Neural cell (in vitro differentiated cells): ENCODE measurements around the gene GABBR2. TPM values are rescaled to one million over a fixed set of nuclear protein-coding genes. Genes with fewer than 3 reads are reported as not detected.

Source experiments
- H2AFZ ChIP-seq: fragments of 200-600, 300-800 bp; sonication (generic), shearing (Covaris generic); 2 replicates; pipeline ENCODE4 v1.6.0; 2014; ENCODE audit warnings: low read depth, mild to moderate bottlenecking, antibody characterized with exemption, low read length, moderate library complexity
- H3F3A ChIP-seq: fragments of 200-600 bp; shearing (Covaris generic); 2 replicates; pipeline ENCODE4 v1.6.1; 2016; ENCODE audit warnings: mild to moderate bottlenecking, moderate library complexity, mixed read lengths, antibody characterized with exemption, low read length; ENCODE audit not compliant: insufficient read depth, poor library complexity, severe bottlenecking
- H3K27ac ChIP-seq: fragments of 200-600, 300-800 bp; sonication (generic), shearing (Covaris generic); 2 replicates; pipeline ENCODE4 v1.5.1; 2014; ENCODE audit warnings: mild to moderate bottlenecking, low read length, moderate library complexity
- H3K27me3 ChIP-seq: fragments of 300-800, 200-600 bp; sonication (generic), shearing (Covaris generic); 2 replicates; pipeline ENCODE4 v1.6.0; 2014; ENCODE audit warnings: mild to moderate bottlenecking, low read depth, low read length, moderate library complexity; ENCODE audit not compliant: insufficient read depth
- H3K36me3 ChIP-seq: fragments of 300-800, 200-600 bp; sonication (generic), shearing (Covaris generic); 2 replicates; pipeline ENCODE4 v1.5.1; 2014; ENCODE audit warnings: mild to moderate bottlenecking, antibody characterized with exemption, low read length, moderate library complexity; ENCODE audit not compliant: insufficient read depth
- H3K4me2 ChIP-seq: fragments of 300-800, 200-600 bp; sonication (generic), shearing (Covaris generic); 2 replicates; pipeline ENCODE4 v1.6.0; 2014; ENCODE audit warnings: mild to moderate bottlenecking, low read length
- H3K4me3 ChIP-seq: fragments of 300-800, 200-600 bp; sonication (generic), shearing (Covaris generic); 2 replicates; pipeline ENCODE4 v1.5.1; 2014; ENCODE audit warnings: mild to moderate bottlenecking, low read length, moderate library complexity
- H3K79me2 ChIP-seq: fragments of 200-600 bp; shearing (Covaris generic); replicated peaks from 2 replicates; pipeline ENCODE4 v1.6.0; 2014; ENCODE audit warnings: mild to moderate bottlenecking, low read length, moderate library complexity; ENCODE audit not compliant: insufficient read depth
- H3K9ac ChIP-seq: fragments of 300-800, 200-600 bp; sonication (generic), shearing (Covaris generic); 2 replicates; pipeline ENCODE4 v1.6.1; 2016; ENCODE audit warnings: mild to moderate bottlenecking, low read length, mixed read lengths
- H3K9me2 ChIP-seq: fragments of 200-600 bp; shearing (Covaris generic); 2 replicates; pipeline ENCODE4 v1.6.1; 2016; ENCODE audit warnings: mild to moderate bottlenecking, low read length, mixed read lengths; ENCODE audit not compliant: insufficient read depth
- H3K9me3 ChIP-seq: fragments of 200-600, 300-800 bp; sonication (generic), shearing (Covaris generic); 2 replicates; pipeline ENCODE4 v1.6.1; 2016; ENCODE audit warnings: mild to moderate bottlenecking, mixed run types, low read length, moderate library complexity, mixed read lengths
- H4K20me1 ChIP-seq: fragments of 200-600 bp; shearing (Covaris generic); 2 replicates; pipeline ENCODE4 v1.6.1; 2016; ENCODE audit warnings: mild to moderate bottlenecking, mixed run types; ENCODE audit not compliant: insufficient read depth
- EP300 ChIP-seq: fragments of 450-650 bp; conservative IDR thresholded peaks from 2 replicates; pipeline ENCODE4 v1.6.1; 2014; ENCODE audit warnings: antibody characterized with exemption, mild to moderate bottlenecking, moderate library complexity; ENCODE audit not compliant: poor library complexity, severe bottlenecking
- EZH2 ChIP-seq: fragments of 200-600, 300-800 bp; shearing (Covaris generic), sonication (generic); IDR thresholded peaks from 2 replicates; pipeline ENCODE4 v1.6.1; 2014; ENCODE audit warnings: antibody characterized with exemption, low read length, borderline replicate concordance, mild to moderate bottlenecking; ENCODE audit not compliant: insufficient read depth, poor library complexity, severe bottlenecking
- MXI1 ChIP-seq: fragments of 450-650 bp; conservative IDR thresholded peaks from 2 replicates; pipeline ENCODE4 v1.6.1; 2014; ENCODE audit warnings: antibody characterized with exemption, mild to moderate bottlenecking; ENCODE audit not compliant: poor library complexity, severe bottlenecking
- POLR2AphosphoS5 ChIP-seq: IDR thresholded peaks from 2 replicates; pipeline ENCODE4 v1.6.1; 2012
- RAD21 ChIP-seq: fragments of 450-650 bp; conservative IDR thresholded peaks from 2 replicates; pipeline ENCODE4 v1.6.1; 2014; ENCODE audit warnings: antibody characterized with exemption, mild to moderate bottlenecking, moderate library complexity
- SMC3 ChIP-seq: fragments of 450-650 bp; conservative IDR thresholded peaks from 2 replicates; pipeline ENCODE4 v1.6.1; 2014; ENCODE audit warnings: antibody characterized with exemption, mild to moderate bottlenecking, moderate library complexity; ENCODE audit not compliant: poor library complexity
- TAF1 ChIP-seq: IDR thresholded peaks from 2 replicates; pipeline ENCODE4 v1.6.1; 2012; ENCODE audit warnings: low read depth
- polyA plus RNA-seq: library from polyadenylated mRNA; depleted of rRNA; stranded (reverse); fragments of >200 nt; gene quantifications from 2 replicates; pipeline ENCODE4 v1.2.3, GENCODE V29; 2014
- TF ChIP-seq, protein P1 (sequence below): IDR thresholded peaks from 2 replicates; pipeline ENCODE4 v1.6.1; 2012; ENCODE audit warnings: borderline replicate concordance
- TF ChIP-seq, protein P2 (sequence below): fragments of 450-650 bp; IDR thresholded peaks from 2 replicates; pipeline ENCODE4 v1.5.1; 2014; ENCODE audit warnings: antibody characterized with exemption, mild to moderate bottlenecking, moderate library complexity; ENCODE audit not compliant: poor library complexity, severe bottlenecking

Gene GABBR2
- polyA plus RNA-seq, 1 donor from 2014 or later, result 7.1 TPM

GRCh38 chr9:98335661-98336060 lies 373.1 kb downstream of the GABBR2 start:
- Histone ChIP-seq H3K36me3 (no peaks in the 10 kb centered on the region), H4K20me1 (no peaks in the 10 kb centered on the region), H3F3A (no peaks in the 10 kb centered on the region), H3K27ac (no peak overlapping the region), H3K27me3 (no peaks in the 10 kb centered on the region), H3K4me3 (no peak overlapping the region), H3K79me2 (no peaks in the 10 kb centered on the region), H2AFZ (no peak overlapping the region), H3K9me3 (no peaks in the 10 kb centered on the region), H3K9me2 (no peaks in the 10 kb centered on the region), H3K4me2 (no peak overlapping the region), H3K9ac (no peak overlapping the region)
- TF ChIP-seq SMC3 (no peak), EP300 (no peak)

DNA sequence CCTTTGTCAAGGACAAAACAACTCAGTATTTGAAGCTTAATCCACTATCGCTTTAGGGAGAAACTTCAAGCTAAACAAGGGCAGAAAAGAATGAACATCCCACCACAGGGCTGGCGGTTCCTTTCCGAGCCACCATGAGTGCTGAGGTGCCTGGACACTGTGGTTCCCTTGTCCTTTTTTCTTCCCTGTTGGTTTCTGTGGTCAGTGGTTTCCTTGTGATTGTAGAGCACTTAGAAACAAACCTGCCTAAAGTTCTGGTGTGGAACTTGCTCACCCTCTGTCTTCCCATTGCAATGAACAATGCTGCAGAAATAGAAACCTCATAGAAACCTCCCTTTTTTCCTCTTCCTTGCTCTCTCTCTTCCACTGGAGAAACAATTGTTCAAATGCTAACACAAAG lies 373.9 kb downstream of the GABBR2 start:
- H2AFZ ChIP-seq, result no peak overlapping the region
- no peak overlapping the region for H3K27ac ChIP-seq
- no peaks in the 10 kb centered on the region for H3K36me3 ChIP-seq
- no peaks in the 10 kb centered on the region for H3F3A ChIP-seq
- no peak overlapping the region for H3K4me3 ChIP-seq
- no peak overlapping the region for H3K4me2 ChIP-seq
- H3K27me3 ChIP-seq, result no peaks in the 10 kb centered on the region
- no peaks in the 10 kb centered on the region for H3K9me2 ChIP-seq
- H3K9ac ChIP-seq, result no peak overlapping the region
- H3K79me2 ChIP-seq, result no peaks in the 10 kb centered on the region
- no peaks in the 10 kb centered on the region for H3K9me3 ChIP-seq
- no peaks in the 10 kb centered on the region for H4K20me1 ChIP-seq
- TF ChIP-seq POLR2AphosphoS5 (no peak), EP300 (no peak), TAF1 (no peak), EZH2 (no peak), SMC3 (no peak), RAD21 (no peak), MXI1 (no peak)
- TF ChIP-seq, protein P1, sequence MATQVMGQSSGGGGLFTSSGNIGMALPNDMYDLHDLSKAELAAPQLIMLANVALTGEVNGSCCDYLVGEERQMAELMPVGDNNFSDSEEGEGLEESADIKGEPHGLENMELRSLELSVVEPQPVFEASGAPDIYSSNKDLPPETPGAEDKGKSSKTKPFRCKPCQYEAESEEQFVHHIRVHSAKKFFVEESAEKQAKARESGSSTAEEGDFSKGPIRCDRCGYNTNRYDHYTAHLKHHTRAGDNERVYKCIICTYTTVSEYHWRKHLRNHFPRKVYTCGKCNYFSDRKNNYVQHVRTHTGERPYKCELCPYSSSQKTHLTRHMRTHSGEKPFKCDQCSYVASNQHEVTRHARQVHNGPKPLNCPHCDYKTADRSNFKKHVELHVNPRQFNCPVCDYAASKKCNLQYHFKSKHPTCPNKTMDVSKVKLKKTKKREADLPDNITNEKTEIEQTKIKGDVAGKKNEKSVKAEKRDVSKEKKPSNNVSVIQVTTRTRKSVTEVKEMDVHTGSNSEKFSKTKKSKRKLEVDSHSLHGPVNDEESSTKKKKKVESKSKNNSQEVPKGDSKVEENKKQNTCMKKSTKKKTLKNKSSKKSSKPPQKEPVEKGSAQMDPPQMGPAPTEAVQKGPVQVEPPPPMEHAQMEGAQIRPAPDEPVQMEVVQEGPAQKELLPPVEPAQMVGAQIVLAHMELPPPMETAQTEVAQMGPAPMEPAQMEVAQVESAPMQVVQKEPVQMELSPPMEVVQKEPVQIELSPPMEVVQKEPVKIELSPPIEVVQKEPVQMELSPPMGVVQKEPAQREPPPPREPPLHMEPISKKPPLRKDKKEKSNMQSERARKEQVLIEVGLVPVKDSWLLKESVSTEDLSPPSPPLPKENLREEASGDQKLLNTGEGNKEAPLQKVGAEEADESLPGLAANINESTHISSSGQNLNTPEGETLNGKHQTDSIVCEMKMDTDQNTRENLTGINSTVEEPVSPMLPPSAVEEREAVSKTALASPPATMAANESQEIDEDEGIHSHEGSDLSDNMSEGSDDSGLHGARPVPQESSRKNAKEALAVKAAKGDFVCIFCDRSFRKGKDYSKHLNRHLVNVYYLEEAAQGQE, result no peak
- TF ChIP-seq, protein P2, sequence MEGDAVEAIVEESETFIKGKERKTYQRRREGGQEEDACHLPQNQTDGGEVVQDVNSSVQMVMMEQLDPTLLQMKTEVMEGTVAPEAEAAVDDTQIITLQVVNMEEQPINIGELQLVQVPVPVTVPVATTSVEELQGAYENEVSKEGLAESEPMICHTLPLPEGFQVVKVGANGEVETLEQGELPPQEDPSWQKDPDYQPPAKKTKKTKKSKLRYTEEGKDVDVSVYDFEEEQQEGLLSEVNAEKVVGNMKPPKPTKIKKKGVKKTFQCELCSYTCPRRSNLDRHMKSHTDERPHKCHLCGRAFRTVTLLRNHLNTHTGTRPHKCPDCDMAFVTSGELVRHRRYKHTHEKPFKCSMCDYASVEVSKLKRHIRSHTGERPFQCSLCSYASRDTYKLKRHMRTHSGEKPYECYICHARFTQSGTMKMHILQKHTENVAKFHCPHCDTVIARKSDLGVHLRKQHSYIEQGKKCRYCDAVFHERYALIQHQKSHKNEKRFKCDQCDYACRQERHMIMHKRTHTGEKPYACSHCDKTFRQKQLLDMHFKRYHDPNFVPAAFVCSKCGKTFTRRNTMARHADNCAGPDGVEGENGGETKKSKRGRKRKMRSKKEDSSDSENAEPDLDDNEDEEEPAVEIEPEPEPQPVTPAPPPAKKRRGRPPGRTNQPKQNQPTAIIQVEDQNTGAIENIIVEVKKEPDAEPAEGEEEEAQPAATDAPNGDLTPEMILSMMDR, result no peak
